Loucy (cell line): ENCODE data around the gene GDPGP1.

Experiments
- H2AFZ ChIP-seq: fragments of 200-600 bp; sonication (generic); 2 replicates; pipeline ENCODE4 v1.6.0; 2016; ENCODE audit warnings: antibody characterized with exemption, mild to moderate bottlenecking, low read length, moderate library complexity
- H3F3A ChIP-seq: fragments of 200-600 bp; 2 replicates; pipeline ENCODE4 v1.6.0; 2016; ENCODE audit warnings: antibody characterized with exemption, low read depth, mild to moderate bottlenecking
- H3K27me3 ChIP-seq: fragments of 200-600 bp; sonication (generic); 2 replicates; pipeline ENCODE4 v1.6.1; 2014; ENCODE audit warnings: low read length, mild to moderate bottlenecking; ENCODE audit not compliant: insufficient read depth, poor library complexity, severe bottlenecking
- H3K36me3 ChIP-seq: fragments of 200-600 bp; sonication (generic); 2 replicates; pipeline ENCODE4 v1.6.1; 2016; ENCODE audit warnings: low read length; ENCODE audit not compliant: insufficient read depth
- H3K4me1 ChIP-seq: fragments of 200-600 bp; sonication (generic); 2 replicates; pipeline ENCODE4 v1.5.1; 2014; ENCODE audit warnings: low read length, mild to moderate bottlenecking; ENCODE audit not compliant: insufficient read depth, poor library complexity, severe bottlenecking
- H3K4me2 ChIP-seq: fragments of 200-600 bp; sonication (generic); 2 replicates; pipeline ENCODE4 v1.6.0; 2014; ENCODE audit warnings: antibody characterized with exemption, low read length, low read depth, mild to moderate bottlenecking; ENCODE audit not compliant: poor library complexity, severe bottlenecking
- H3K4me3 ChIP-seq: fragments of 200-600 bp; sonication (generic); 2 replicates; pipeline ENCODE4 v1.5.1; 2014; ENCODE audit warnings: low read length, mild to moderate bottlenecking, mixed read lengths; ENCODE audit not compliant: poor library complexity, severe bottlenecking
- H3K79me2 ChIP-seq: fragments of 200-600 bp; sonication (generic); 2 replicates; pipeline ENCODE4 v1.6.1; 2014; ENCODE audit warnings: low read length; ENCODE audit not compliant: insufficient read depth
- H3K9ac ChIP-seq: fragments of 200-600 bp; sonication (generic); 2 replicates; pipeline ENCODE4 v1.6.0; 2014; ENCODE audit warnings: mild to moderate bottlenecking, low read depth, low read length, moderate library complexity; ENCODE audit not compliant: poor library complexity, severe bottlenecking
- H3K9me2 ChIP-seq: fragments of 200-600 bp; sonication (generic); replicated peaks from 2 replicates; pipeline ENCODE4 v1.6.1; 2016; ENCODE audit warnings: low read depth, low read length, mixed read lengths
- H3K9me3 ChIP-seq: fragments of 200-600 bp; sonication (generic); 2 replicates; pipeline ENCODE4 v1.6.1; 2014; ENCODE audit warnings: mild to moderate bottlenecking, antibody characterized with exemption, low read length, low read depth; ENCODE audit not compliant: insufficient read depth
- H4K20me1 ChIP-seq: fragments of 200-600 bp; sonication (generic); 2 replicates; pipeline ENCODE4 v1.6.0; 2014; ENCODE audit warnings: antibody characterized with exemption, low read length, mild to moderate bottlenecking; ENCODE audit not compliant: insufficient read depth, poor library complexity, severe bottlenecking
- CTCF ChIP-seq: fragments of 200-600 bp; sonication (generic); conservative IDR thresholded peaks from 2 replicates; pipeline ENCODE4 v1.5.1; 2014; ENCODE audit warnings: mild to moderate bottlenecking, antibody characterized with exemption, low read length
- EZH2phosphoT487 ChIP-seq: fragments of 200-600 bp; IDR thresholded peaks from 2 replicates; pipeline ENCODE4 v1.6.1; 2018; ENCODE audit warnings: antibody characterized with exemption, mild to moderate bottlenecking, moderate library complexity, borderline replicate concordance

The GDPGP1 gene

GRCh38 chr15:90203922-90204321 lies 30.1 kb upstream of the GDPGP1 start:
- peaks cover 64% of the 10 kb centered on the region for H3K79me2 ChIP-seq
- H3K36me3 ChIP-seq, result no peaks in the 10 kb centered on the region
- no peaks in the 10 kb centered on the region for H3K9me3 ChIP-seq
- TF ChIP-seq EZH2phosphoT487 (no peak), CTCF (no peak)
- H3K9ac ChIP-seq, result peak overlapping the region; percentile 86
- peak overlapping the region; percentile 95 for H3K4me3 ChIP-seq
- no peaks in the 10 kb centered on the region for H3F3A ChIP-seq
- H3K4me1 ChIP-seq, result peaks cover 51% of the 10 kb centered on the region
- H2AFZ ChIP-seq, result no peak overlapping the region
- H4K20me1 ChIP-seq, result peaks cover 13% of the 10 kb centered on the region
- H3K4me2 ChIP-seq, result peak overlapping the region; percentile 91
- no peaks in the 10 kb centered on the region for H3K27me3 ChIP-seq
- no peaks in the 10 kb centered on the region for H3K9me2 ChIP-seq

- Histone ChIP-seq H3K4me3 (peak overlapping the region; percentile 30), H3K79me2 (peaks cover 68% of the 10 kb centered on the region), H3K9ac (no peak overlapping the region), H3K9me2 (no peaks in the 10 kb centered on the region), H3K4me2 (peak overlapping the region; percentile 91), H3K4me1 (peaks cover 51% of the 10 kb centered on the region), H4K20me1 (peaks cover 13% of the 10 kb centered on the region), H3F3A (no peaks in the 10 kb centered on the region), H3K36me3 (no peaks in the 10 kb centered on the region), H2AFZ (no peak overlapping the region), H3K9me3 (no peaks in the 10 kb centered on the region), H3K27me3 (no peaks in the 10 kb centered on the region)
- TF ChIP-seq CTCF (no peak), EZH2phosphoT487 (no peak)
These were observed 28.8 kb upstream of the GDPGP1 start for GRCh38 chr15:90205050-90205848.

- Histone ChIP-seq H3K4me1 (peaks cover 46% of the 10 kb centered on the region), H3K79me2 (peaks cover 68% of the 10 kb centered on the region), H3K36me3 (no peaks in the 10 kb centered on the region), H3K9me2 (no peaks in the 10 kb centered on the region), H3F3A (no peaks in the 10 kb centered on the region), H3K9ac (no peak overlapping the region), H3K27me3 (no peaks in the 10 kb centered on the region), H3K4me3 (peak overlapping the region; percentile 30), H4K20me1 (peaks cover 13% of the 10 kb centered on the region), H3K4me2 (peak overlapping the region; percentile 91), H3K9me3 (no peaks in the 10 kb centered on the region), H2AFZ (no peak overlapping the region)
- TF ChIP-seq EZH2phosphoT487, result no peak
- TF ChIP-seq CTCF, result no peak
These were observed 28.1 kb upstream of the GDPGP1 start for GRCh38 chr15:90205886-90206285.
